HG03280 (cell line): ENCODE results near the gene LUZP2.

Source experiments
- ATAC-seq: cut with Tn5 transposase; IDR thresholded peaks from one replicate; pipeline ENCODE4 v1.9.1; 2021; ENCODE audit warnings: mild to moderate bottlenecking, moderate library complexity; ENCODE audit not compliant: unreplicated experiment

The LUZP2 gene

GRCh38 chr11:24805671-24806070 is 308.8 kb downstream of the LUZP2 start:
- no peak for ATAC-seq

- ATAC-seq: no peak
Measured at GRCh38 chr11:24808173-24808572, 311.3 kb downstream of the LUZP2 start.

DNA sequence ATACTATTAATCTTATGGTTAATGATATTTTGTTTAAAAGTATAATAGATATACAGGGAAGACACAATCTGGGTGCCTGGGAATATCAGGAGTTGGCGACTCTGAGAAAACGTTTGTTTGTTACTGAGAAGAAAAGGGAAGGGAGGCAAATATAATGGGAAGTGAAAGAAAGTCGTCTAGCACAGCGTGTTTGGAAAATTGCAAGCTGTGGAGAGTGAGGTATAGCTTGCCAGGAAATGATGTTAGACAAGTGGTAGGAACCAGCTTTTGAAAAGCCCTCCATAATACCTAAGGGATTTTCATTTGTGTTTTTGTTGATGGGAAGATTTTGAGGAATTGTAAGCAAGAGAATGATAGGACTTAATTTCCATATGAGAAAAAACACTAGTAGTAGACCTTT is 322.2 kb downstream of the LUZP2 start:
- ATAC-seq: no peak

DNA sequence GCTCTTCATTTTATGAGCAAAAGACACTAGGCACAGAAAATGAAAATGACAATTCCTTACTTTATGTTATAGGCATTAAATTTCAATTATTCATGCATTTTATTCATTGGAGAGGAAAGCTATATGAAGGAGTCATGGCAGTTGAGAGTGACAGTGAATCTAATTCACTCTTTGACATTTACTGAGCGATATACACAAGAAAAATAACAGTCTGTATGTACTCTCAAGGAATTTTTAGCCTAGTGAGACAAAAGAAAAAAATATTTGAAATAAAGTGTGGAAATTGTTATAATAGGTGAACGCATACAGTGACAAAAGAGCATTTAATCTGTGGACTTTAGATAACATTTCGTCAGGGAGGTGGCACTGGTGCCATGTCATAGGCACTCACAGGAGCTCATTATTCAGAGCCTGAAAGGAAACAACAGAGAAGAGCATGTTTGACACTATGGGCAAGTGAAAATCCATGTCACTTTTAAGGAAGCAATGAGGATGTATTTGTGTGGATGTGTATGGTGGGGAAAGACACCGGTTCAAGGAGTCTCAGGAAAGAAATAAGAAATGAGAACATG is 323.1 kb downstream of the LUZP2 start:
- no peak for ATAC-seq

DNA sequence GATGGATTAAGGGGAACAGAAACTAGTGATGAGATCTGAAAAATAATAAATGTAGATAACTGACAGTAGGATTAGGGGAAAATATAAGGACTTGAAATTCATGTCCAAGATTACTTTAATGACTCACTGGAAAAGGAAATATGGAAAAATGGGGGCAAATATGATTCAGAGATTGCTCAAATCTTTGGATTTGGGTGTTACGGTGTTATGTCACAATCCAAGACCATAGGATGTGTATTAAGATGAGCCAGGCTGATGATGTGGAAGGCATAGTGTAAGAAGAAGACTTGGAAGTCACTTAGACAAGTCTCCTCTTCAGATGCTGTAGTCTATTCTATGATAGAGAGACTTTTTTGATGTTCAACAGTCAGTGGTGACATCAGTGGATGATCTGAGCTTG is 323.7 kb downstream of the LUZP2 start:
- ATAC-seq: no peak

- ATAC-seq: no peak
Measured at GRCh38 chr11:24828938-24829605, 332.2 kb downstream of the LUZP2 start.

DNA sequence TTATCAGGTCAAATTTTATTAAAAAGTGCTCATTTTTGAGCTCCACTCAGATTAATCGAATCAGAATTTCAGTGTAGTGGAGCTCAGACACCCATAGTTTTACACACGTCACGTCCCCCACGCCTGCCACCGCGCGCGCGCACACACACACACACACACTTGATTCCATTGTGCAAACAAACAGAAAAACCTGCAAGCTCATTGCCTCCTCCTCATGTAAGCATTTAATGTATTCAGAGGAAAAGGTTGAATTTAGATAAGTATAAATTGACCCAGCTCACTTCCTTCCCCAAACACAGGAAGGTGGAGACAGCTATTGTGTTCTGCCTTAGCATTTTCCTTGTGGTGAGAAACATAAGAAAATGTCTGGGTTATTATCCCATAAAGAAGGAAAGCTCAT is 336.7 kb downstream of the LUZP2 start:
- no peak for ATAC-seq

DNA sequence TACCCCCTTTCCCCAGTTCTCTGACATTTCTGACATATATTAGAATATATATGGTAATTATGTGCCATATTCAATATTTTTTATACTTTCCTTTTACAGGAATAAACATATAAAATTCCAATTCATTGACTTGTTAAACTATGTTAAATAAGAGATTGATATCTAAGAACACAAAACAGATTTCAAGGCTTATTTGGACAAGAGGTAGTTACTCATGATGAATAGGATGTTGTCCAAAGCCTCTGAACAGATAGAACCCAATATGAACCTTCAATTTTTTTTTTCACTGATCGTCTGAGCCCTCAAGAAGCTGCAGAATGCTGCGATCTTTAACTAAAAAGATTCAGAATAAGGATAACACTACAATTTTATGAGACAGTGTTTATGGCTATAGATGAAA is 340.3 kb downstream of the LUZP2 start:
- ATAC-seq: no peak

DNA sequence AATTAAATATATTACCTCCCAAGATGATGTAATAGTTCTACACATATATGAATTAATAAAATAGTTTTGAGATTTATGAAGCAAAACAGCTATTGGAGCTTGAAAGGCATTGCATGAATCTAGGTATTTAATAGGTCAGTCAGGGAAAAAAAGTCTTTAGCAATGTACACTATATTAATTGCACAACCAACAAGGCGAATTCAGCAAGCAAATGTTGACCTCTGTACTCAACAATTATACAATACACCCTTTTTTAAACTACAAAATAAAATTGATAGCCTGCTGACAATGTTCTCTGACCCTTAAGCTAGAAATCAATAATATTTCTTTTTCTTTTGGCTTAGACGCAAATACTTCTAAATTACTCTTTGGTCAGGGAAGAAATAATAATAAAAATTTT is 345.5 kb downstream of the LUZP2 start:
- ATAC-seq: no peak

DNA sequence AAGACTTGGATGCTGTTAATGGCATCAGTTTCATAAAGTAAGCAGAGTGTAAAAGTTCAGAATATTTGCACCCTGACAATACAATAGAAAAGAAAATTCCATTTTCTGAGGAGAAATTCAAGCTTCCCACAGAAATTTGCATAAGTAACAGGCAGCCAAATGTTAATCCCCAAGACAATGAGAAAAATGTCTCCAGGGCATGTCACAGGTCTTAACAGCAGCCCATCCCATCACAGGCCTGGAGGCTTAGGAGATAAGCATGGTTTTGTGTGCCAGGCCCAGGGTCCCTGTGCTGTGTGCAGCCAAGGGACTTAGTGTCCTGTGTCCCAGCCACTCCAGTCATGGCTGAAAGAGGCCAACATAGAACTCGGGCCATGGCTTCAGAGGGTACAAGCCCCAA is 347.6 kb downstream of the LUZP2 start:
- no peak for ATAC-seq

- no peak for ATAC-seq
Measured at GRCh38 chr11:24848857-24849256, 352.0 kb downstream of the LUZP2 start.

GRCh38 chr11:24855951-24856350 is 359.1 kb downstream of the LUZP2 start:
- ATAC-seq: no peak

- no peak for ATAC-seq
Measured at GRCh38 chr11:24859801-24860300, 363.0 kb downstream of the LUZP2 start.

GRCh38 chr11:24861440-24861839 is 364.6 kb downstream of the LUZP2 start:
- no peak for ATAC-seq

DNA sequence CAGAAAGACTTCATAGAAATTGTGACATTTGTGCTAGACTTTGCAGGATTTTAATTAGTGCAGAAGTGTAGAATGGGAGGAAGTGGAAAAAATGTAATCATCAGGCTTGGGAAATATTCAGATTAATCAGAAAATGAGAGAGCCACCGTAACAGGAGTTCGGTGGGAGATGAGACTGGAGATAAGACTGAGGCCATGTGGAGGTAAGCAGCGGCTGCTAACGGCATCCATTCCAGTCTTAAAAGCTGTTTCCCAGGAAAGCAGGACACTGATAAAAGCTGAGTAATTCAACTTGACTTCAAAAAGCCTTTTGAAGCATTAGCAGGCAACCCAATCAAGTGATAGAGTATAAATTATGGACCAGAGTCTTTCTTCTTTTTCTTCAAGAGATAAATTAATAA is 369.9 kb downstream of the LUZP2 start:
- ATAC-seq: no peak

- ATAC-seq: no peak
Measured at GRCh38 chr11:24870048-24870447, 373.2 kb downstream of the LUZP2 start.

GRCh38 chr11:24872186-24872585 is 375.3 kb downstream of the LUZP2 start:
- no peak for ATAC-seq

GRCh38 chr11:24872651-24873311 is 375.9 kb downstream of the LUZP2 start:
- no peak for ATAC-seq

DNA sequence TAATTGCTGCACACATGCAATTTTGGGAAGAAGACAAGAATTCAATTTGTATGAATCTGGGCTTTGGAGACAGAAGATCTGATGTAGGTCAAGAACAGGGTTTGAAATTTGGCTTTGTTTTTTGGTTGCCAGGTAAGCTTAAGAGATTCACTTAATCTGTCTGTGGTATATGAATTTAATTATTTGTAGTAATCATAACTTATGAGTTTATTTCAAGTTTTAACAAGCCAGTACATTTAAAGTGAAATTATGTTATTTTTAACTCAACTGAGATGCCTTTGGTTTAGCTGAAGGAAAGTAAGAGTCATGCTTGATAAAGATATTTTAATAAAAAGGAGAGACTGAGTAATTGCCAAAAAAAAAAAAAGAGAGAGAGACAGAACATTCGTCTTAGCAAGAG is 384.1 kb downstream of the LUZP2 start:
- no peak for ATAC-seq

DNA sequence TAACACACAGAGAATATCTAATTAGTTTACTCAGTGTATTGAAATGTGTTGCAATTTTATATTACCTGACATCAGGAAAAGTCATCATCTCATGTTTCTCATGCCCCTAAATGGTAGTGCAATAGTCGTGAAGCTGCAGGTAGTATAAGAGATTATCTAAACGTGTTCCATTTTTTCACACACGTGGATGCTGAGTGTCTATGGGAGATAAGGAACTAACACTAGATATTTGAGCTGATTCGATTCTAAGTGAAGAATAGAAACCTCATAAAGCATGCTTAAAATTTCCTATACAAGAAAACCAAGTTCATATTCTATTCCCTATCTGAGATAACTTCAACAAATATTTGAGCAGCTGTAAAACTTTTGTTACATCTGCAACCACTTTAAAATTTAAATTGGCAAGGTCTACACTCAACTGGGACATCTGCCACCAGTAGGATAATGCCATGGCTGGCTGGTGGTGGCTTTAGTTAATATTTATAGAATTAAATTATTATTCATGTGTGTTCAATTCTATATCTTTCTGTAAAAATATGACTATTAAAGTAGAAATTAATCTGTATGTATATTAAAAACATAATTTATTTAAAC is 388.8 kb downstream of the LUZP2 start:
- no peak for ATAC-seq

GRCh38 chr11:24886880-24887619 is 390.2 kb downstream of the LUZP2 start:
- ATAC-seq: no peak
